ENCODE results near the gene UQCR10. TPM values are rescaled to one million over a fixed set of nuclear protein-coding genes. Genes with fewer than 3 reads are reported as not detected.

Gene UQCR10
- total RNA-seq, 1 donor: 52.1 TPM

- peaks cover 18% of the 10 kb centered on the region for H3K4me1 ChIP-seq (ENCODE audit: insufficient read depth, low read length)
- no peaks in the 10 kb centered on the region for H4K20me1 ChIP-seq (ENCODE audit: insufficient read depth, low read length)
- DNase-seq (ENCODE audit: insufficient read length, low spot score, missing footprints): no peak
- H2AFZ ChIP-seq (ENCODE audit: low read length): no peak overlapping the region
- no peak overlapping the region for H3K27ac ChIP-seq (ENCODE audit: low read depth, low read length)
- no peaks in the 10 kb centered on the region for H3K79me2 ChIP-seq (ENCODE audit: insufficient read depth, low read length)
- no peaks in the 10 kb centered on the region for H3K9me3 ChIP-seq (ENCODE audit: low read depth, low read length)
- H3K4me2 ChIP-seq (ENCODE audit: insufficient read depth, low read length): no peak overlapping the region
- no peak for TF ChIP-seq CTCF (IDR thresholded peaks at IDR 0.05; ENCODE audit: extremely low read depth, low read depth, low read length)
- peaks cover 61% of the 10 kb centered on the region for H3K36me3 ChIP-seq (ENCODE audit: insufficient read depth, low read length)
- H3K27me3 ChIP-seq (ENCODE audit: insufficient read depth, low read length): no peaks in the 10 kb centered on the region
- no peak overlapping the region for H3K4me3 ChIP-seq (ENCODE audit: insufficient read depth, low read length)
These were observed 34.0 kb downstream of the UQCR10 start for GRCh38 chr22:29801153-29801552.

GRCh38 chr22:29801796-29802195 lies 34.6 kb downstream of the UQCR10 start:
- H3K27ac ChIP-seq (ENCODE audit: low read depth, low read length): no peak overlapping the region
- H3K4me1 ChIP-seq (ENCODE audit: insufficient read depth, low read length): peaks cover 18% of the 10 kb centered on the region
- DNase-seq (ENCODE audit: insufficient read length, low spot score, missing footprints): peak; percentile 46
- no peaks in the 10 kb centered on the region for H4K20me1 ChIP-seq (ENCODE audit: insufficient read depth, low read length)
- no peak overlapping the region for H3K4me3 ChIP-seq (ENCODE audit: insufficient read depth, low read length)
- peaks cover 62% of the 10 kb centered on the region for H3K36me3 ChIP-seq (ENCODE audit: insufficient read depth, low read length)
- no peaks in the 10 kb centered on the region for H3K79me2 ChIP-seq (ENCODE audit: insufficient read depth, low read length)
- H3K4me2 ChIP-seq (ENCODE audit: insufficient read depth, low read length): no peak overlapping the region
- no peaks in the 10 kb centered on the region for H3K9me3 ChIP-seq (ENCODE audit: low read depth, low read length)
- H3K27me3 ChIP-seq (ENCODE audit: insufficient read depth, low read length): no peaks in the 10 kb centered on the region
- no peak for TF ChIP-seq CTCF (IDR thresholded peaks at IDR 0.05; ENCODE audit: extremely low read depth, low read depth, low read length)
- no peak overlapping the region for H2AFZ ChIP-seq (ENCODE audit: low read length)

- Histone ChIP-seq H3K27ac (ENCODE audit: low read depth, low read length) (no peak overlapping the region), H4K20me1 (ENCODE audit: insufficient read depth, low read length) (no peaks in the 10 kb centered on the region), H3K36me3 (ENCODE audit: insufficient read depth, low read length) (peaks cover 70% of the 10 kb centered on the region), H3K4me2 (ENCODE audit: insufficient read depth, low read length) (no peak overlapping the region), H2AFZ (ENCODE audit: low read length) (no peak overlapping the region), H3K27me3 (ENCODE audit: insufficient read depth, low read length) (no peaks in the 10 kb centered on the region), H3K4me1 (ENCODE audit: insufficient read depth, low read length) (peaks cover 18% of the 10 kb centered on the region), H3K79me2 (ENCODE audit: insufficient read depth, low read length) (no peaks in the 10 kb centered on the region), H3K4me3 (ENCODE audit: insufficient read depth, low read length) (no peak overlapping the region), H3K9me3 (ENCODE audit: low read depth, low read length) (no peaks in the 10 kb centered on the region)
- no peak for TF ChIP-seq CTCF (IDR thresholded peaks at IDR 0.05; ENCODE audit: extremely low read depth, low read depth, low read length)
- no peak for DNase-seq (ENCODE audit: insufficient read length, low spot score, missing footprints)
These were observed 36.0 kb downstream of the UQCR10 start for GRCh38 chr22:29803190-29803589.

- Histone ChIP-seq H3K27me3 (ENCODE audit: insufficient read depth, low read length) (no peaks in the 10 kb centered on the region), H3K36me3 (ENCODE audit: insufficient read depth, low read length) (peaks cover 73% of the 10 kb centered on the region), H3K27ac (ENCODE audit: low read depth, low read length) (no peak overlapping the region), H3K79me2 (ENCODE audit: insufficient read depth, low read length) (no peaks in the 10 kb centered on the region), H3K9me3 (ENCODE audit: low read depth, low read length) (no peaks in the 10 kb centered on the region), H3K4me2 (ENCODE audit: insufficient read depth, low read length) (no peak overlapping the region), H4K20me1 (ENCODE audit: insufficient read depth, low read length) (no peaks in the 10 kb centered on the region), H2AFZ (ENCODE audit: low read length) (no peak overlapping the region), H3K4me3 (ENCODE audit: insufficient read depth, low read length) (no peak overlapping the region), H3K4me1 (ENCODE audit: insufficient read depth, low read length) (peaks cover 3% of the 10 kb centered on the region)
- no peak for TF ChIP-seq CTCF (IDR thresholded peaks at IDR 0.05; ENCODE audit: extremely low read depth, low read depth, low read length)
- DNase-seq (ENCODE audit: insufficient read length, low spot score, missing footprints): no peak
These were observed 37.8 kb downstream of the UQCR10 start for GRCh38 chr22:29804985-29805384.

Data from osteoblast (primary cell).